ENCODE measurements around the gene HYAL1.

- TF ChIP-seq, protein P1, sequence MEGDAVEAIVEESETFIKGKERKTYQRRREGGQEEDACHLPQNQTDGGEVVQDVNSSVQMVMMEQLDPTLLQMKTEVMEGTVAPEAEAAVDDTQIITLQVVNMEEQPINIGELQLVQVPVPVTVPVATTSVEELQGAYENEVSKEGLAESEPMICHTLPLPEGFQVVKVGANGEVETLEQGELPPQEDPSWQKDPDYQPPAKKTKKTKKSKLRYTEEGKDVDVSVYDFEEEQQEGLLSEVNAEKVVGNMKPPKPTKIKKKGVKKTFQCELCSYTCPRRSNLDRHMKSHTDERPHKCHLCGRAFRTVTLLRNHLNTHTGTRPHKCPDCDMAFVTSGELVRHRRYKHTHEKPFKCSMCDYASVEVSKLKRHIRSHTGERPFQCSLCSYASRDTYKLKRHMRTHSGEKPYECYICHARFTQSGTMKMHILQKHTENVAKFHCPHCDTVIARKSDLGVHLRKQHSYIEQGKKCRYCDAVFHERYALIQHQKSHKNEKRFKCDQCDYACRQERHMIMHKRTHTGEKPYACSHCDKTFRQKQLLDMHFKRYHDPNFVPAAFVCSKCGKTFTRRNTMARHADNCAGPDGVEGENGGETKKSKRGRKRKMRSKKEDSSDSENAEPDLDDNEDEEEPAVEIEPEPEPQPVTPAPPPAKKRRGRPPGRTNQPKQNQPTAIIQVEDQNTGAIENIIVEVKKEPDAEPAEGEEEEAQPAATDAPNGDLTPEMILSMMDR (IDR thresholded peaks at IDR 0.05): no peak
- no peak for TF ChIP-seq EZH2 (IDR thresholded peaks at IDR 0.05)
Observed at GRCh38 chr3:50325113-50325480, 21.7 kb upstream of the HYAL1 start.
